KMS-11 (cell line): ENCODE measurements around the gene VKORC1L1.
"Not testable (repeated sequence)": the region's sequence is repeated elsewhere in the genome, so short reads cannot be mapped to it uniquely, and the experiment has no call there.

Source experiments
- H2AFZ ChIP-seq: fragments of 200-600 bp; sonication (generic); 2 replicates; pipeline ENCODE4 v1.6.1; 2016; ENCODE audit warnings: antibody characterized with exemption, mixed run types, low read depth
- H3K27ac ChIP-seq: fragments of 200-600 bp; sonication (generic); 2 replicates; pipeline ENCODE4 v1.6.1; 2016; ENCODE audit warnings: mild to moderate bottlenecking, mixed run types
- H3K27me3 ChIP-seq: fragments of 200-600 bp; sonication (generic); 2 replicates; pipeline ENCODE4 v1.6.1; 2017; ENCODE audit warnings: mild to moderate bottlenecking, low read depth, mixed run types, moderate library complexity; ENCODE audit not compliant: insufficient read depth
- H3K36me3 ChIP-seq: fragments of 200-600 bp; sonication (generic); 2 replicates; pipeline ENCODE4 v1.6.1; 2017; ENCODE audit warnings: mild to moderate bottlenecking, mixed run types; ENCODE audit not compliant: insufficient read depth
- H3K4me1 ChIP-seq: fragments of 200-600 bp; sonication (generic); 2 replicates; pipeline ENCODE4 v1.6.1; 2016; ENCODE audit warnings: mild to moderate bottlenecking, low read depth, mixed run types; ENCODE audit not compliant: poor library complexity, severe bottlenecking
- H3K4me2 ChIP-seq: fragments of 200-600 bp; sonication (generic); 2 replicates; pipeline ENCODE4 v1.7.0; 2016; ENCODE audit warnings: mild to moderate bottlenecking, mixed run types
- H3K4me3 ChIP-seq: fragments of 200-600 bp; sonication (generic); IDR thresholded peaks from 2 replicates; pipeline ENCODE4 v1.6.1; 2017; ENCODE audit warnings: low read depth, low read length, mixed read lengths; ENCODE audit not compliant: insufficient read depth
- H3K79me2 ChIP-seq: fragments of 200-600 bp; sonication (generic); 2 replicates; pipeline ENCODE4 v1.6.1; 2016; ENCODE audit warnings: low read depth, mixed run types; ENCODE audit not compliant: insufficient read depth
- H3K9ac ChIP-seq: fragments of 200-600 bp; sonication (generic); 2 replicates; pipeline ENCODE4 v1.6.1; 2016; ENCODE audit warnings: mild to moderate bottlenecking, mixed run types
- H4K20me1 ChIP-seq: fragments of 200-600 bp; sonication (generic); 2 replicates; pipeline ENCODE4 v1.6.1; 2016; ENCODE audit warnings: mild to moderate bottlenecking, mixed run types; ENCODE audit not compliant: insufficient read depth
- TF ChIP-seq, protein P1 (sequence below): fragments of 200-600 bp; sonication (generic); conservative IDR thresholded peaks from 2 replicates; pipeline ENCODE4 v1.6.1; 2017; ENCODE audit warnings: low read depth, mild to moderate bottlenecking, antibody characterized with exemption, low read length, moderate library complexity, mixed read lengths

VKORC1L1 gene

GRCh38 chr7:65983965-65984658 lies 111.2 kb downstream of the VKORC1L1 start:
- TF ChIP-seq, protein P1, sequence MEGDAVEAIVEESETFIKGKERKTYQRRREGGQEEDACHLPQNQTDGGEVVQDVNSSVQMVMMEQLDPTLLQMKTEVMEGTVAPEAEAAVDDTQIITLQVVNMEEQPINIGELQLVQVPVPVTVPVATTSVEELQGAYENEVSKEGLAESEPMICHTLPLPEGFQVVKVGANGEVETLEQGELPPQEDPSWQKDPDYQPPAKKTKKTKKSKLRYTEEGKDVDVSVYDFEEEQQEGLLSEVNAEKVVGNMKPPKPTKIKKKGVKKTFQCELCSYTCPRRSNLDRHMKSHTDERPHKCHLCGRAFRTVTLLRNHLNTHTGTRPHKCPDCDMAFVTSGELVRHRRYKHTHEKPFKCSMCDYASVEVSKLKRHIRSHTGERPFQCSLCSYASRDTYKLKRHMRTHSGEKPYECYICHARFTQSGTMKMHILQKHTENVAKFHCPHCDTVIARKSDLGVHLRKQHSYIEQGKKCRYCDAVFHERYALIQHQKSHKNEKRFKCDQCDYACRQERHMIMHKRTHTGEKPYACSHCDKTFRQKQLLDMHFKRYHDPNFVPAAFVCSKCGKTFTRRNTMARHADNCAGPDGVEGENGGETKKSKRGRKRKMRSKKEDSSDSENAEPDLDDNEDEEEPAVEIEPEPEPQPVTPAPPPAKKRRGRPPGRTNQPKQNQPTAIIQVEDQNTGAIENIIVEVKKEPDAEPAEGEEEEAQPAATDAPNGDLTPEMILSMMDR, result no peak
- H3K4me2 ChIP-seq, result no peak overlapping the region

DNA sequence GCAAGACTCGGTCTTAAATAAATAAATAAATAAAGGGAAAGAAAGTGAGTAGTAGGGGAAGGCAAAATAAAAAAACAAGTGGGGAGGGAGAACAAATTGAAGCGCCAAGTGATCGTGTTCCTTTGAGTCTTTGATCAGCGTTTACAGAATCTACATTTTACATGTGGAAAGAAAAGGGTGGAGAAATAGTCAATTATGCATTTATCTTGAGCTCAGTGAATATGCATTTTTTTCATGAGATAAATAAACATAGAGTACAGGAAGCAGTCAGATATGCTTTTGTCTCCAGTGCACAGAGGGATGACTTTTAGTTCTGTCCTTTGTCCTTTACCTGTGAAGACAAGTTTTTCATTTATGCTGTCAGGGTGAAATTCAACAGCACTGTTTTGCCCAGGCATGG lies 115.2 kb downstream of the VKORC1L1 start:
- Histone ChIP-seq H3K36me3 (no peaks in the 10 kb centered on the region), H2AFZ (no peak overlapping the region), H3K4me2 (no peak overlapping the region), H3K79me2 (no peaks in the 10 kb centered on the region), H4K20me1 (no peaks in the 10 kb centered on the region), H3K27me3 (no peaks in the 10 kb centered on the region), H3K4me1 (peaks cover 3% of the 10 kb centered on the region), H3K9ac (no peak overlapping the region), H3K27ac (no peak overlapping the region), H3K4me3 (no peak overlapping the region)
- TF ChIP-seq, protein P1, result no peak

More at GRCh38 chr7:65983965-65984658, 111.2 kb downstream of the VKORC1L1 start:
- no peaks in the 10 kb centered on the region for H4K20me1 ChIP-seq
- H3K4me1 ChIP-seq, result peaks cover 19% of the 10 kb centered on the region
- H3K27me3 ChIP-seq, result no peaks in the 10 kb centered on the region
- H3K9ac ChIP-seq, result no peak overlapping the region
- H3K79me2 ChIP-seq, result peaks cover 20% of the 10 kb centered on the region
- H3K36me3 ChIP-seq, result no peaks in the 10 kb centered on the region
- H3K27ac ChIP-seq, result no peak overlapping the region
- H3K4me3 ChIP-seq, result no peak overlapping the region
- no peak overlapping the region for H2AFZ ChIP-seq

DNA sequence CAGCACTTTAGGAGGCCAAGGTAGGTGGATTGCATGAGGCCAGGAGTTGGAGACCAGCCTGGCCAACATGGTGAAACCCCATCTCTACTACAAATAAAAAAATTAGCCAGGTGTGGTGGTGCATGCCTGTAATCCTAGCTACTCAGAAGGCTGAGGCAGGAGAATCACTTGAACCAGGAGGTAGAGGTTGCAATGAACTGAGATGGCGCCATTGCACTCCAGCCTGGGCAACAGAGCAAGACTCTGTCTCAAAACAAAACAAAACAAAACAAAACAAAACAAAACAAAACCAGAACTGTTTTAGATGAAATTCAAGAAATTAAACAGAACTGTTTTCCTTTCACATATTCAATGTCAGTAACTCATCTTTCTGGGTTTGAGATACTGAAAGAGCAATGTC lies 115.6 kb downstream of the VKORC1L1 start:
- not testable (repeated sequence) for H4K20me1 ChIP-seq, H3K36me3 ChIP-seq, H3K27me3 ChIP-seq, H3K4me3 ChIP-seq, H3K79me2 ChIP-seq, H3K27ac ChIP-seq, H3K4me1 ChIP-seq, H3K9ac ChIP-seq, H3K4me2 ChIP-seq, H2AFZ ChIP-seq

DNA sequence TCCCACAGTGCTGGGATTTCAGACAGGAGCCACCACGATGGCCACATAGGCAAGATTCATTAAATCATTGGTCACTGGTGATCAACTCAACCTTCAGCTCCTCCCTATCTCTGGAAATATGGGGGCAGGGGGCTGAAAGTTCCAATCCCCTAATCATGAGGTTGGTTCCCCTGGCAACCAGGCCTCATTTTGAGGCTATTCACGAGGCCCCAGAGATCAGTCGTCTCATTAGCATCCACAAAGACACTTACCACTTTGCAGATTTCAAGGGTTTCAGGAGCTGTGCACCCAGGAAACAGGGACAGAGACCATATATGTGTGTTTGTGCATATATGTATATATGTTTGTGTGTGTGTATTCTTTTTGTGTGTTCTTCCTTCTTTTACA lies 116.8 kb downstream of the VKORC1L1 start:
- Histone ChIP-seq H3K27ac (no peak overlapping the region), H4K20me1 (no peaks in the 10 kb centered on the region), H3K4me1 (no peaks in the 10 kb centered on the region)

DNA sequence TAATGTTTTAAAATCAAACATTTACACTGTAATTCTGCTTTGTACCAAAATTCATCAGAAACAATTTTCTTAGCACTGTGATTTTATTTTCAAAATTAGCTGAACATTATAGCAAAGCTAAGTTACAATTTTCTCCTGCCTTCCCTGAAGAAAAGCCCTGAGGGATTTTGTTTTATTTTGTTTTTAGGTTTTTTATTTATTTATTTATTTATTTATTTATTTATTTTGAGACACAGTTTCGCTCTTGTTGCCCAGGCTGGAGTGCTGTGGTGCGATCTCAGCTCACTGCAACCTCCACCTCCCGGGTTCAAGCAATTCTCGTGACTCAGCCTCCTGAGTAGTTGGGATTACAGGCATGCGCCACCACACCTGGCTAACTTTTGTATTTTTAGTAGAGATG lies 119.0 kb downstream of the VKORC1L1 start:
- not testable (repeated sequence) for H3K9ac ChIP-seq, H3K79me2 ChIP-seq, H3K36me3 ChIP-seq, H3K4me3 ChIP-seq, H3K4me1 ChIP-seq, H4K20me1 ChIP-seq, H3K27me3 ChIP-seq, H3K4me2 ChIP-seq, H3K27ac ChIP-seq, H2AFZ ChIP-seq

More for the DNA sequence above, 116.8 kb downstream of the VKORC1L1 start:
- H3K9ac ChIP-seq, result no peak overlapping the region
- H3K79me2 ChIP-seq, result no peaks in the 10 kb centered on the region
- no peak overlapping the region for H3K4me3 ChIP-seq
- H3K27me3 ChIP-seq, result no peaks in the 10 kb centered on the region
- H3K4me2 ChIP-seq, result no peak overlapping the region
- no peak overlapping the region for H2AFZ ChIP-seq
- no peaks in the 10 kb centered on the region for H3K36me3 ChIP-seq
- TF ChIP-seq, protein P1, result no peak
